HG02973 (cell line): Measurements from ENCODE around the gene BCAS3.

Experiments
- ATAC-seq: cut with Tn5 transposase; IDR thresholded peaks from one replicate; pipeline ENCODE4 v1.9.1; 2021; ENCODE audit warnings: moderate library complexity; ENCODE audit not compliant: unreplicated experiment

The BCAS3 gene

GRCh38 chr17:61048376-61049106 is 370.9 kb downstream of the BCAS3 start:
- no peak for ATAC-seq

- no peak for ATAC-seq
Measured at GRCh38 chr17:61053469-61053868, 375.8 kb downstream of the BCAS3 start.

GRCh38 chr17:61054436-61054835 is 376.8 kb downstream of the BCAS3 start:
- no peak for ATAC-seq

- no peak for ATAC-seq
Measured at GRCh38 chr17:61057257-61057656, 379.6 kb downstream of the BCAS3 start.

- no peak for ATAC-seq
Measured at GRCh38 chr17:61058066-61058465, 380.4 kb downstream of the BCAS3 start.

- no peak for ATAC-seq
Measured at GRCh38 chr17:61063528-61063927, 385.9 kb downstream of the BCAS3 start.

- ATAC-seq = no peak
Measured at GRCh38 chr17:61064087-61064951, 386.7 kb downstream of the BCAS3 start.

- no peak for ATAC-seq
Measured at GRCh38 chr17:61065263-61065773, 387.7 kb downstream of the BCAS3 start.

- no peak for ATAC-seq
Measured at GRCh38 chr17:61066062-61066461, 388.4 kb downstream of the BCAS3 start.

- no peak for ATAC-seq
Measured at GRCh38 chr17:61070649-61071048, 393.0 kb downstream of the BCAS3 start.

- no peak for ATAC-seq
Measured at GRCh38 chr17:61072648-61073047, 395.0 kb downstream of the BCAS3 start.

GRCh38 chr17:61073131-61073530 is 395.5 kb downstream of the BCAS3 start:
- no peak for ATAC-seq

GRCh38 chr17:61073799-61074513 is 396.3 kb downstream of the BCAS3 start:
- ATAC-seq = no peak

- no peak for ATAC-seq
Measured at GRCh38 chr17:61075988-61076387, 398.3 kb downstream of the BCAS3 start.

- no peak for ATAC-seq
Measured at GRCh38 chr17:61076621-61077031, 399.0 kb downstream of the BCAS3 start.

GRCh38 chr17:61081959-61082358 is 404.3 kb downstream of the BCAS3 start:
- no peak for ATAC-seq

- ATAC-seq = no peak
Measured at GRCh38 chr17:61084260-61084659, 406.6 kb downstream of the BCAS3 start.

GRCh38 chr17:61087024-61087423 is 409.4 kb downstream of the BCAS3 start:
- no peak for ATAC-seq

GRCh38 chr17:61088556-61088955 is 410.9 kb downstream of the BCAS3 start:
- no peak for ATAC-seq

GRCh38 chr17:61091096-61091495 is 413.4 kb downstream of the BCAS3 start:
- ATAC-seq = no peak

GRCh38 chr17:61097781-61098180 is 420.1 kb downstream of the BCAS3 start:
- no peak for ATAC-seq
